ENCODE data around the gene SLC24A4.

The SLC24A4 gene

GRCh38 chr14:92447416-92448197 is 124.6 kb downstream of the SLC24A4 start:
- Histone ChIP-seq H3K27ac (no peak overlapping the region), H3K4me3 (no peak overlapping the region)
- TF ChIP-seq CTCF (IDR thresholded peaks at IDR 0.05), result no peak
- no peak for DNase-seq (ENCODE audit: low spot score)

- DNase-seq (ENCODE audit: low spot score), result no peak
- H3K4me3 ChIP-seq, result no peak overlapping the region
- no peak for TF ChIP-seq CTCF (IDR thresholded peaks at IDR 0.05)
- no peak overlapping the region for H3K27ac ChIP-seq
Measured at GRCh38 chr14:92448786-92449185, 125.8 kb downstream of the SLC24A4 start.

GRCh38 chr14:92449404-92450181 is 126.6 kb downstream of the SLC24A4 start:
- Histone ChIP-seq H3K4me3 (no peak overlapping the region), H3K27ac (no peak overlapping the region)
- no peak for TF ChIP-seq CTCF (IDR thresholded peaks at IDR 0.05)
- DNase-seq (ENCODE audit: low spot score), result no peak

GRCh38 chr14:92450351-92451070 is 127.5 kb downstream of the SLC24A4 start:
- TF ChIP-seq CTCF (IDR thresholded peaks at IDR 0.05), result no peak
- H3K4me3 ChIP-seq, result no peak overlapping the region
- H3K27ac ChIP-seq, result no peak overlapping the region
- no peak for DNase-seq (ENCODE audit: low spot score)

- no peak for TF ChIP-seq CTCF (IDR thresholded peaks at IDR 0.05)
- Histone ChIP-seq H3K4me3 (no peak overlapping the region), H3K27ac (no peak overlapping the region)
- no peak for DNase-seq (ENCODE audit: low spot score)
Measured at GRCh38 chr14:92451245-92451644, 128.3 kb downstream of the SLC24A4 start.

GRCh38 chr14:92451755-92452154 is 128.8 kb downstream of the SLC24A4 start:
- H3K27ac ChIP-seq, result no peak overlapping the region
- no peak for TF ChIP-seq CTCF (IDR thresholded peaks at IDR 0.05)
- DNase-seq (ENCODE audit: low spot score), result no peak
- H3K4me3 ChIP-seq, result no peak overlapping the region

Measured in coronary artery (tissue), 2 donors.